ENCODE results near the gene VEGFA. TPM values are rescaled to one million over a fixed set of nuclear protein-coding genes. Genes with fewer than 3 reads are reported as not detected.

VEGFA gene
- total and polyA plus RNA-seq, 2 experiments from 2014 or later: 148 to 179 TPM

GRCh38 chr6:43767553-43768505 is 2.2 kb upstream of the VEGFA start:
- H3K36me3 ChIP-seq (replicated peaks; ENCODE audit: insufficient read depth, low read depth): no peaks in the 10 kb centered on the region
- TF ChIP-seq CTCF (IDR thresholded peaks at IDR 0.05; ENCODE audit: poor library complexity) (no peak), EZH2 (IDR thresholded peaks at IDR 0.05; ENCODE audit: borderline replicate concordance) (no peak), EZH2phosphoT487 (IDR thresholded peaks at IDR 0.05; ENCODE audit: low read depth, severe bottlenecking, unreplicated experiment) (no peak)
- H3K4me3 ChIP-seq: no peak overlapping the region
- H3K27me3 ChIP-seq: no peaks in the 10 kb centered on the region
- H4K20me1 ChIP-seq (ENCODE audit: insufficient read depth, poor library complexity, severe bottlenecking): peaks cover 21% of the 10 kb centered on the region
- no peak overlapping the region for H2AFZ ChIP-seq
- H3K4me2 ChIP-seq: peak overlapping the region; percentile 94
- no peaks in the 10 kb centered on the region for H3K9me2 ChIP-seq (replicated peaks; ENCODE audit: insufficient read depth)
- no peak for DNase-seq (ENCODE audit: low spot score)
- peaks cover 27% of the 10 kb centered on the region for H3K79me2 ChIP-seq
- 71% methylated on average over 8 of the region's 8 CpGs for WGBS (ENCODE audit: low lambda C conversion rate, missing lambda C conversion rate)
- peaks cover 52% of the 10 kb centered on the region for H3K4me1 ChIP-seq (ENCODE audit: insufficient read depth)
- H3K9me3 ChIP-seq (ENCODE audit: low read depth): no peaks in the 10 kb centered on the region
- H3K27ac ChIP-seq: peak overlapping the region; percentile 97

GRCh38 chr6:43768506-43768860 is 1.5 kb upstream of the VEGFA start:
- Histone ChIP-seq H3K79me2 (peaks cover 34% of the 10 kb centered on the region), H3K27ac (peak overlapping the region; percentile 97), H3K9me3 (ENCODE audit: low read depth) (no peaks in the 10 kb centered on the region), H3K4me2 (peak overlapping the region; percentile 94), H2AFZ (no peak overlapping the region), H3K36me3 (replicated peaks; ENCODE audit: insufficient read depth, low read depth) (no peaks in the 10 kb centered on the region), H4K20me1 (ENCODE audit: insufficient read depth, poor library complexity, severe bottlenecking) (peaks cover 27% of the 10 kb centered on the region), H3K4me3 (no peak overlapping the region), H3K9me2 (replicated peaks; ENCODE audit: insufficient read depth) (no peaks in the 10 kb centered on the region), H3K27me3 (no peaks in the 10 kb centered on the region), H3K4me1 (ENCODE audit: insufficient read depth) (peaks cover 47% of the 10 kb centered on the region)
- TF ChIP-seq CTCF (IDR thresholded peaks at IDR 0.05; ENCODE audit: poor library complexity) (no peak), EZH2 (IDR thresholded peaks at IDR 0.05; ENCODE audit: borderline replicate concordance) (no peak), EZH2phosphoT487 (IDR thresholded peaks at IDR 0.05; ENCODE audit: low read depth, severe bottlenecking, unreplicated experiment) (no peak)
- no peak for DNase-seq (ENCODE audit: low spot score)
- 100% methylated on average over 1 of the region's 1 CpG for WGBS (ENCODE audit: low lambda C conversion rate, missing lambda C conversion rate)

- Histone ChIP-seq H3K4me3 (no peak overlapping the region), H3K36me3 (replicated peaks; ENCODE audit: insufficient read depth, low read depth) (no peaks in the 10 kb centered on the region), H4K20me1 (ENCODE audit: insufficient read depth, poor library complexity, severe bottlenecking) (peaks cover 33% of the 10 kb centered on the region), H3K27ac (peak overlapping the region; percentile 97), H3K79me2 (peaks cover 39% of the 10 kb centered on the region), H3K4me2 (peak overlapping the region; percentile 94), H2AFZ (no peak overlapping the region), H3K4me1 (ENCODE audit: insufficient read depth) (peaks cover 49% of the 10 kb centered on the region), H3K9me2 (replicated peaks; ENCODE audit: insufficient read depth) (no peaks in the 10 kb centered on the region), H3K9me3 (ENCODE audit: low read depth) (no peaks in the 10 kb centered on the region), H3K27me3 (no peaks in the 10 kb centered on the region)
- DNase-seq (ENCODE audit: low spot score): peak; percentile 64
- TF ChIP-seq EZH2phosphoT487 (IDR thresholded peaks at IDR 0.05; ENCODE audit: low read depth, severe bottlenecking, unreplicated experiment): no peak
- TF ChIP-seq EZH2 (IDR thresholded peaks at IDR 0.05; ENCODE audit: borderline replicate concordance): no peak
- no peak for TF ChIP-seq CTCF (IDR thresholded peaks at IDR 0.05; ENCODE audit: poor library complexity)
- WGBS (ENCODE audit: low lambda C conversion rate, missing lambda C conversion rate): 66% methylated on average over 8 of the region's 8 CpGs
Measured at GRCh38 chr6:43768983-43769525, 957 bp upstream of the VEGFA start.

All from hepatocyte (in vitro differentiated cells).